A549 (cell line): ENCODE results near the gene ZNF740.

Source experiments
- BHLHE40 ChIP-seq: IDR thresholded peaks from 2 replicates; pipeline ENCODE4 v1.6.1; 2012; ENCODE audit warnings: low read depth, low read length, inconsistent platforms
- CEBPB ChIP-seq, 2 experiments: fragments of >200 bp in 1 of 2; sonication (Bioruptor Twin) in 1 of 2; formaldehyde crosslinking in 1 of 2; IDR thresholded peaks; 2 replicates each; pipeline ENCODE4 v1.6.1; 2012 to 2016
- CTCF ChIP-seq: fragments of >200 bp; sonication (Bioruptor Twin); formaldehyde crosslinking; IDR thresholded peaks from 3 replicates; pipeline ENCODE4 v1.5.1; 2016
- EP300 ChIP-seq, 2 experiments: fragments of >200 bp; sonication (Bioruptor Twin); formaldehyde crosslinking; IDR thresholded peaks; 2 replicates in 1 of 2; 3 replicates in 1 of 2; pipeline ENCODE4 v1.6.1; 2016 to 2017
- ESRRA ChIP-seq: fragments of 150-350 bp; IDR thresholded peaks from 2 replicates; pipeline ENCODE4 v1.6.1; 2014; ENCODE audit warnings: mild to moderate bottlenecking, low read length, borderline replicate concordance
- HEYL ChIP-seq: fragments of 250-450 bp; sonication (Bioruptor Pico); IDR thresholded peaks from 2 replicates; pipeline ENCODE4 v1.8.0; 2021; ENCODE audit warnings: mild to moderate bottlenecking, moderate library complexity
- HOXB13 ChIP-seq: fragments of 250-450 bp; sonication (Bioruptor Pico); IDR thresholded peaks from 2 replicates; pipeline ENCODE4 v1.5.0; 2020; ENCODE audit warnings: low read depth, mild to moderate bottlenecking, moderate library complexity
- MAX ChIP-seq: IDR thresholded peaks from 2 replicates; pipeline ENCODE4 v1.6.1; 2012
- MAZ ChIP-seq: fragments of 150-350 bp; IDR thresholded peaks from 2 replicates; pipeline ENCODE4 v1.6.1; 2014; ENCODE audit warnings: antibody characterized with exemption, low read depth, low read length, borderline replicate concordance
- MYC ChIP-seq: IDR thresholded peaks from 2 replicates; pipeline ENCODE4 v1.6.1; 2012; ENCODE audit warnings: mild to moderate bottlenecking, inconsistent platforms, low read length, improper control_type of control experiment, borderline replicate concordance
- POLR2A ChIP-seq: IDR thresholded peaks from 2 replicates; pipeline ENCODE4 v1.6.1; 2012; ENCODE audit warnings: mild to moderate bottlenecking, low read length
- RAD21 ChIP-seq, 2 experiments: fragments of >200 bp in 1 of 2; sonication (Bioruptor Twin) in 1 of 2; formaldehyde crosslinking in 1 of 2; IDR thresholded peaks in 1 of 2; conservative IDR thresholded peaks in 1 of 2; 2 replicates in 1 of 2; 3 replicates in 1 of 2; pipeline ENCODE4 v1.6.1; 2012 to 2018; ENCODE audit warnings: inconsistent platforms in 1 of 2
- TP53 ChIP-seq: fragments of 250-450 bp; sonication (Bioruptor Pico); IDR thresholded peaks from 2 replicates; pipeline ENCODE4 v1.5.0; 2021; ENCODE audit warnings: mild to moderate bottlenecking, moderate library complexity

- TF ChIP-seq MAX (no peak), CTCF (no peak), ESRRA (no peak), HOXB13 (CRISPR knock-in tag) (no peak), MYC (no peak), TP53 (CRISPR knock-in tag) (no peak), RAD21 (conservative IDR thresholded peaks at IDR 0.05 in 1 of 2, IDR thresholded peaks at IDR 0.05 in 1 of 2) (no peak), EP300 (IDR thresholded peaks at IDR 0.05) (no peak), CEBPB (IDR thresholded peaks at IDR 0.05) (no peak), HEYL (no peak), BHLHE40 (no peak), MAZ (no peak), POLR2A (no peak)
Measured at GRCh38 chr12:53197011-53197640, 16.6 kb downstream of the ZNF740 start.
